Spleen (tissue), 7 donors: Measurements from ENCODE around the gene PSD.

Experiments
- POLR2A ChIP-seq, 3 donors: fragments of 450-650 bp; IDR thresholded peaks; one replicate each; pipeline ENCODE4 v1.5.1; 2017; ENCODE audit warnings: antibody characterized with exemption in 3 of 3, mild to moderate bottlenecking in 1 of 3
- POLR2AphosphoS5 ChIP-seq, 3 donors: sonication (generic); formaldehyde crosslinking; IDR thresholded peaks; one replicate each; pipeline ENCODE4 v1.5.1; 2017; ENCODE audit warnings: antibody characterized with exemption in 3 of 3
- TF ChIP-seq, protein P1 (sequence below), 11 experiments: fragments of 200-600 bp in 7 of 11; fragments of 450-650 bp in 4 of 11; sonication (generic) in 4 of 11; IDR thresholded peaks in 8 of 11; conservative IDR thresholded peaks in 3 of 11; 1 replicate in 7 of 11; 2 replicates in 4 of 11; pipeline versions ENCODE4 v1.4.0 to v1.8.0; 2016 to 2021; ENCODE audit warnings: antibody characterized with exemption in 11 of 11, inconsistent platforms in 4 of 11, mild to moderate bottlenecking in 1 of 11
- donor health status: DM: no; HTN: no; CAD: no; lungs with moderate emphysema.
- donor health status: DM: no; HTN: no; CAD: no.
- donor health status: DM: no; HTN: no; CAD: no.

DNA sequence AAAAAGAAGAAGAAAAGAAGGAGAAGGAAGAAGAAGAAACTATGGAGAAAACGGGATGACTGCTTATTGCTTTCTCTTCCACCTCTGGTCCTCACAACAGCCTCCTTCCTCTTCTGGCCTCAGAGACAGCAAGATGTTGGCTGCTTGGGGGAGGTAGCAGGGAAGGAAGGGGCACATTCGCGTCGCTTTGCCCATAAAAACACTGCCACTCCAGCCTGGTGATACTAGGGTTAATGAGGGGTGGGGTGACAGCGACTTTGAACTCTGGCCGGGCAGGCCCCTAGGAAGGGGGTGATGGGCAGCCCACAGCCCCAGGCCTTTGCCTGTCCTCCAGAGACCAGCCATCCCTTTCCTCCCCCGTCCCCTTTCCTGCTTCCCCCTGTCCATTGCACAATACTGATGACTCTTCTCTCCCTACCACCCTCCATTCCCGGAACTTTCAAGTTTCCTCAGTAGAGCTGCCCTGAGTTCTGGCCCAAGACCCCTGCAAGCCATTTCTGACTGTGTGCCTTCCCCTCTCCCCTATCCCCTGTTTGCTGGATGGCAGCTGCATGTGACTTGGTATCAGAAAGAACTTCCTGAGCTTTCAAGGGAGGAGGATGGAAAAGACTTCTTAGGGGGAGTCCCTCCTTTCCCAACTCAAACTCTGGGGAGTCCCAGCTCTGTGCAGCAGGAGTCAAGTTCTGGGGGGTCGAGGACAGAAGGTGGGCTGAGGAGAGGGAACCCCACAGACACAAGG lies 16.0 kb upstream of the PSD start:
- TF ChIP-seq POLR2AphosphoS5 (IDR thresholded peaks at IDR 0.05): no peak
- TF ChIP-seq, protein P1, sequence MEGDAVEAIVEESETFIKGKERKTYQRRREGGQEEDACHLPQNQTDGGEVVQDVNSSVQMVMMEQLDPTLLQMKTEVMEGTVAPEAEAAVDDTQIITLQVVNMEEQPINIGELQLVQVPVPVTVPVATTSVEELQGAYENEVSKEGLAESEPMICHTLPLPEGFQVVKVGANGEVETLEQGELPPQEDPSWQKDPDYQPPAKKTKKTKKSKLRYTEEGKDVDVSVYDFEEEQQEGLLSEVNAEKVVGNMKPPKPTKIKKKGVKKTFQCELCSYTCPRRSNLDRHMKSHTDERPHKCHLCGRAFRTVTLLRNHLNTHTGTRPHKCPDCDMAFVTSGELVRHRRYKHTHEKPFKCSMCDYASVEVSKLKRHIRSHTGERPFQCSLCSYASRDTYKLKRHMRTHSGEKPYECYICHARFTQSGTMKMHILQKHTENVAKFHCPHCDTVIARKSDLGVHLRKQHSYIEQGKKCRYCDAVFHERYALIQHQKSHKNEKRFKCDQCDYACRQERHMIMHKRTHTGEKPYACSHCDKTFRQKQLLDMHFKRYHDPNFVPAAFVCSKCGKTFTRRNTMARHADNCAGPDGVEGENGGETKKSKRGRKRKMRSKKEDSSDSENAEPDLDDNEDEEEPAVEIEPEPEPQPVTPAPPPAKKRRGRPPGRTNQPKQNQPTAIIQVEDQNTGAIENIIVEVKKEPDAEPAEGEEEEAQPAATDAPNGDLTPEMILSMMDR (IDR thresholded peaks at IDR 0.05 in 8 of 11, conservative IDR thresholded peaks at IDR 0.05 in 3 of 11): no peak
- no peak for TF ChIP-seq POLR2A (IDR thresholded peaks at IDR 0.05)
